ENCODE results near the gene IRAK1.

DNA sequence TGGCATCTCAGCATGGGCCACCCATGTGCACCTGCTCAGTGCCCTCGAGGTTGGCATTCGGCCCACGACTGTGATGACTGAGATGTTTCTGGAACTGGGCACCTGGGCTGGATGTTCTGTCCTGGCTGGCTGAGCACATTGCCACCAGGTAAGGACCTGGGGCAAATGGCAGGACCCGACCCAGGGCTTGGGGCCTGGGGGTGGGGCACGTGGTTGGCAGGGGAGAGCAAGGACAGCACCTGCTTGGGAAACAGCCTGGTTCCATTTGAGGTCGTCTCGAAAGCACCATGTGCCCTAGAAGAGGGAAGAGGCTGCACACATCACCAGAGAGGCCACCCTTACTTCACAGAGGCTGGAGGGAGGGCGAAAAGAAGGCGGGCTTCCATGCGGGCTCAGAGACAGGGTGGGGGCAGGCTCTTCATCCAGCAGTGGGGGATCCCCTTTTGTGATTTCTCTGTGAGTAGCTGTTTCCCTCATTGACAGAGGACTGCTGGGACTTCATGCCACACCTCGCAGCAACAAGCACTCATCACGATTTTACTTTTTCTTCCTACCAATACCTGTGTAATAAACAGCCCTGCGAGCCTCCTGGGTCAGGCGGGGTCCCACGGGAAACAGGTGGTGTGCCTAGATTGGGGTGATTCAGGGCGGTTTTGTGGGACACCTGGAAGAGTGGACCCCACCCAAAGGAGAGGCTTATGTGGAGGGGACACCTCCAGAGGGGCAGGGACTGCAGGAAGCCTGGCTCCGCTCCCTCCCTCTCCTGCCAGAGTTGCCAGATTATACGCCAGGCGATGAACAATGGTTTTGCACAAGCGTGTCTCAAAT is 35.1 kb downstream of the IRAK1 start:
- TF ChIP-seq, protein P1, sequence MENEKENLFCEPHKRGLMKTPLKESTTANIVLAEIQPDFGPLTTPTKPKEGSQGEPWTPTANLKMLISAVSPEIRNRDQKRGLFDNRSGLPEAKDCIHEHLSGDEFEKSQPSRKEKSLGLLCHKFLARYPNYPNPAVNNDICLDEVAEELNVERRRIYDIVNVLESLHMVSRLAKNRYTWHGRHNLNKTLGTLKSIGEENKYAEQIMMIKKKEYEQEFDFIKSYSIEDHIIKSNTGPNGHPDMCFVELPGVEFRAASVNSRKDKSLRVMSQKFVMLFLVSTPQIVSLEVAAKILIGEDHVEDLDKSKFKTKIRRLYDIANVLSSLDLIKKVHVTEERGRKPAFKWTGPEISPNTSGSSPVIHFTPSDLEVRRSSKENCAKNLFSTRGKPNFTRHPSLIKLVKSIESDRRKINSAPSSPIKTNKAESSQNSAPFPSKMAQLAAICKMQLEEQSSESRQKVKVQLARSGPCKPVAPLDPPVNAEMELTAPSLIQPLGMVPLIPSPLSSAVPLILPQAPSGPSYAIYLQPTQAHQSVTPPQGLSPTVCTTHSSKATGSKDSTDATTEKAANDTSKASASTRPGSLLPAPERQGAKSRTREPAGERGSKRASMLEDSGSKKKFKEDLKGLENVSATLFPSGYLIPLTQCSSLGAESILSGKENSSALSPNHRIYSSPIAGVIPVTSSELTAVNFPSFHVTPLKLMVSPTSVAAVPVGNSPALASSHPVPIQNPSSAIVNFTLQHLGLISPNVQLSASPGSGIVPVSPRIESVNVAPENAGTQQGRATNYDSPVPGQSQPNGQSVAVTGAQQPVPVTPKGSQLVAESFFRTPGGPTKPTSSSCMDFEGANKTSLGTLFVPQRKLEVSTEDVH (IDR thresholded peaks at IDR 0.05; ENCODE audit: low read depth, partially characterized antibody), result no peak
- TF ChIP-seq, protein P2, sequence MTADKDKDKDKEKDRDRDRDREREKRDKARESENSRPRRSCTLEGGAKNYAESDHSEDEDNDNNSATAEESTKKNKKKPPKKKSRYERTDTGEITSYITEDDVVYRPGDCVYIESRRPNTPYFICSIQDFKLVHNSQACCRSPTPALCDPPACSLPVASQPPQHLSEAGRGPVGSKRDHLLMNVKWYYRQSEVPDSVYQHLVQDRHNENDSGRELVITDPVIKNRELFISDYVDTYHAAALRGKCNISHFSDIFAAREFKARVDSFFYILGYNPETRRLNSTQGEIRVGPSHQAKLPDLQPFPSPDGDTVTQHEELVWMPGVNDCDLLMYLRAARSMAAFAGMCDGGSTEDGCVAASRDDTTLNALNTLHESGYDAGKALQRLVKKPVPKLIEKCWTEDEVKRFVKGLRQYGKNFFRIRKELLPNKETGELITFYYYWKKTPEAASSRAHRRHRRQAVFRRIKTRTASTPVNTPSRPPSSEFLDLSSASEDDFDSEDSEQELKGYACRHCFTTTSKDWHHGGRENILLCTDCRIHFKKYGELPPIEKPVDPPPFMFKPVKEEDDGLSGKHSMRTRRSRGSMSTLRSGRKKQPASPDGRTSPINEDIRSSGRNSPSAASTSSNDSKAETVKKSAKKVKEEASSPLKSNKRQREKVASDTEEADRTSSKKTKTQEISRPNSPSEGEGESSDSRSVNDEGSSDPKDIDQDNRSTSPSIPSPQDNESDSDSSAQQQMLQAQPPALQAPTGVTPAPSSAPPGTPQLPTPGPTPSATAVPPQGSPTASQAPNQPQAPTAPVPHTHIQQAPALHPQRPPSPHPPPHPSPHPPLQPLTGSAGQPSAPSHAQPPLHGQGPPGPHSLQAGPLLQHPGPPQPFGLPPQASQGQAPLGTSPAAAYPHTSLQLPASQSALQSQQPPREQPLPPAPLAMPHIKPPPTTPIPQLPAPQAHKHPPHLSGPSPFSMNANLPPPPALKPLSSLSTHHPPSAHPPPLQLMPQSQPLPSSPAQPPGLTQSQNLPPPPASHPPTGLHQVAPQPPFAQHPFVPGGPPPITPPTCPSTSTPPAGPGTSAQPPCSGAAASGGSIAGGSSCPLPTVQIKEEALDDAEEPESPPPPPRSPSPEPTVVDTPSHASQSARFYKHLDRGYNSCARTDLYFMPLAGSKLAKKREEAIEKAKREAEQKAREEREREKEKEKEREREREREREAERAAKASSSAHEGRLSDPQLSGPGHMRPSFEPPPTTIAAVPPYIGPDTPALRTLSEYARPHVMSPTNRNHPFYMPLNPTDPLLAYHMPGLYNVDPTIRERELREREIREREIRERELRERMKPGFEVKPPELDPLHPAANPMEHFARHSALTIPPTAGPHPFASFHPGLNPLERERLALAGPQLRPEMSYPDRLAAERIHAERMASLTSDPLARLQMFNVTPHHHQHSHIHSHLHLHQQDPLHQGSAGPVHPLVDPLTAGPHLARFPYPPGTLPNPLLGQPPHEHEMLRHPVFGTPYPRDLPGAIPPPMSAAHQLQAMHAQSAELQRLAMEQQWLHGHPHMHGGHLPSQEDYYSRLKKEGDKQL (CRISPR knock-in tag; IDR thresholded peaks at IDR 0.05; ENCODE audit: borderline replicate concordance), result no peak
